IMR-90 (cell line): ENCODE data around the gene SNX25. TPM values are rescaled to one million over a fixed set of nuclear protein-coding genes. Genes with fewer than 3 reads are reported as not detected.

Experiments
- ATAC-seq: fragments of 200-7000 bp; cut with Tn5 transposase; 2 replicates; pipeline ENCODE4 v1.9.1; 2020; ENCODE audit warnings: low read depth, mild to moderate bottlenecking, moderate library complexity
- BruUV-seq: library from RNA; stranded (reverse); fragments of 400-500 nt; replicated peaks from 2 replicates; lab custom pipeline; 2021; lab: Mats Ljungman, UMichigan
- CTCF ChIA-PET: fragments of 300-600 bp; formaldehyde crosslinking; extraction: SDS; loops from one replicate; lab custom pipeline; 2021; ENCODE audit warnings: antibody characterized with exemption; lab: Yijun Ruan, JAX
- POLR2A ChIA-PET: fragments of 300-600 bp; sonication (Branson Sonifier 250); formaldehyde crosslinking; loops from one replicate; lab custom pipeline; 2022; ENCODE audit warnings: antibody characterized with exemption; ENCODE audit not compliant: unreplicated experiment; lab: Charles Lee
- DNase-seq: peaks from one replicate; pipeline ENCODE4 v3.0.0; 2013
- H2AFZ ChIP-seq: replicated peaks from 2 replicates; pipeline ENCODE3; 2013; ENCODE audit warnings: low read length, mild to moderate bottlenecking; ENCODE audit not compliant: poor library complexity
- H2AK5ac ChIP-seq: 2 replicates; pipeline ENCODE4 v1.6.1; 2013; ENCODE audit warnings: low read depth, low read length, inconsistent platforms
- H2AK9ac ChIP-seq: replicated peaks from 2 replicates; pipeline ENCODE3; 2013; ENCODE audit warnings: mild to moderate bottlenecking, low read depth, low read length, moderate library complexity; ENCODE audit not compliant: poor library complexity
- H2BK120ac ChIP-seq: 2 replicates; pipeline ENCODE4 v1.6.1; 2013; ENCODE audit warnings: low read depth, low read length, inconsistent platforms
- H2BK15ac ChIP-seq: 3 replicates; pipeline ENCODE4 v1.6.1; 2013; ENCODE audit warnings: low read depth, low read length, inconsistent platforms
- H2BK20ac ChIP-seq: 2 replicates; pipeline ENCODE4 v1.6.1; 2013; ENCODE audit warnings: low read depth, mild to moderate bottlenecking, inconsistent platforms, low read length, moderate library complexity
- H2BK5ac ChIP-seq: 2 replicates; pipeline ENCODE4 v1.6.1; 2013; ENCODE audit warnings: mild to moderate bottlenecking, low read depth, low read length, inconsistent platforms; ENCODE audit not compliant: poor library complexity, severe bottlenecking
- H3K14ac ChIP-seq: replicated peaks from 2 replicates; pipeline ENCODE4 v1.6.1; 2013; ENCODE audit warnings: low read depth, low read length, inconsistent platforms
- H3K18ac ChIP-seq: 2 replicates; pipeline ENCODE4 v1.6.1; 2013; ENCODE audit warnings: low read depth, low read length, control low read depth
- H3K23ac ChIP-seq: 2 replicates; pipeline ENCODE4 v1.6.1; 2013; ENCODE audit warnings: low read depth, low read length, inconsistent platforms
- H3K27ac ChIP-seq: 2 replicates; pipeline ENCODE4 v1.5.1; 2013; ENCODE audit warnings: mild to moderate bottlenecking, control low read depth, low read length; ENCODE audit not compliant: insufficient read depth
- H3K27me3 ChIP-seq: 2 replicates; pipeline ENCODE4 v1.6.1; 2013; ENCODE audit warnings: low read length; ENCODE audit not compliant: control insufficient read depth, insufficient read depth
- H3K36me3 ChIP-seq: 2 replicates; pipeline ENCODE4 v1.6.1; 2013; ENCODE audit warnings: low read length, mixed read lengths; ENCODE audit not compliant: control insufficient read depth, insufficient read depth
- H3K4ac ChIP-seq: 2 replicates; pipeline ENCODE4 v1.6.1; 2013; ENCODE audit warnings: low read depth, low read length, inconsistent platforms
- H3K4me1 ChIP-seq: 2 replicates; pipeline ENCODE4 v1.6.1; 2013; ENCODE audit warnings: low read length, mixed read lengths; ENCODE audit not compliant: control insufficient read depth, insufficient read depth
- H3K4me2 ChIP-seq: 2 replicates; pipeline ENCODE4 v1.6.1; 2013; ENCODE audit warnings: low read depth, mild to moderate bottlenecking, control low read depth, low read length, moderate library complexity
- H3K4me3 ChIP-seq: 2 replicates; pipeline ENCODE4 v1.5.1; 2013; ENCODE audit warnings: low read depth, mild to moderate bottlenecking, control low read depth, low read length, moderate library complexity; ENCODE audit not compliant: insufficient read depth
- H3K56ac ChIP-seq: 2 replicates; pipeline ENCODE4 v1.6.1; 2013; ENCODE audit warnings: low read length, inconsistent platforms; ENCODE audit not compliant: insufficient read depth; ENCODE audit errors: extremely low read depth
- H3K79me1 ChIP-seq, 2 experiments: 2 replicates each; pipeline ENCODE4 v1.6.1; 2013; ENCODE audit warnings: low read length in 2 of 2, inconsistent platforms in 1 of 2, low read depth in 1 of 2
- H3K9ac ChIP-seq: 2 replicates; pipeline ENCODE4 v1.6.1; 2013; ENCODE audit warnings: low read depth, low read length, control low read depth
- H3K9me1 ChIP-seq: 2 replicates; pipeline ENCODE4 v1.6.1; 2013; ENCODE audit warnings: low read length, inconsistent platforms; ENCODE audit not compliant: insufficient read depth
- H3K9me3 ChIP-seq: 2 replicates; pipeline ENCODE4 v1.6.1; 2013; ENCODE audit warnings: low read length; ENCODE audit not compliant: control insufficient read depth, insufficient read depth
- H4K20me1 ChIP-seq: 2 replicates; pipeline ENCODE4 v1.6.1; 2013; ENCODE audit warnings: low read length, inconsistent platforms; ENCODE audit not compliant: insufficient read depth
- H4K5ac ChIP-seq: 2 replicates; pipeline ENCODE4 v1.6.1; 2013; ENCODE audit warnings: mild to moderate bottlenecking, low read depth, low read length, control low read depth
- H4K8ac ChIP-seq, 2 experiments: 2 replicates each; pipeline ENCODE4 v1.6.1; 2013; ENCODE audit warnings: low read depth in 2 of 2, low read length in 2 of 2, control low read depth in 1 of 2, inconsistent platforms in 1 of 2
- H4K91ac ChIP-seq: 2 replicates; pipeline ENCODE4 v1.6.1; 2013; ENCODE audit warnings: low read depth, low read length, inconsistent platforms; ENCODE audit not compliant: insufficient read depth
- CEBPB ChIP-seq: IDR thresholded peaks from 2 replicates; pipeline ENCODE4 v1.6.1; 2012; ENCODE audit warnings: low read depth, low read length, improper control_type of control experiment
- RFX5 ChIP-seq: IDR thresholded peaks from 2 replicates; pipeline ENCODE4 v1.8.0; 2012; ENCODE audit warnings: low read depth, mild to moderate bottlenecking, low read length, moderate library complexity
- WGBS, 2 experiments: methylation state at CpG; one replicate each; pipeline versions ENCODE4 v1.1.5 to v1.1.7; 2013; ENCODE audit warnings: missing lambda C conversion rate in 2 of 2; ENCODE audit not compliant: insufficient read length in 1 of 2; ENCODE audit errors: extremely low coverage in 2 of 2; 5-methylcytosine and 5-hydroxymethylcytosine counted together
- dilution Hi-C: fragments of 300-500 bp; cut with HindIII; formaldehyde crosslinking; loops from one replicate; pipeline ENCODE4 v1.14.3; 2018; ENCODE audit warnings: low sequenced_read_pairs; ENCODE audit not compliant: unreplicated experiment
- in situ Hi-C: fragments of 300-500 bp; cut with MboI; formaldehyde crosslinking; loops from 3 replicates; pipeline ENCODE4 v1.14.3; 2019; ENCODE audit warnings: low sequenced_read_pairs, inconsistent platforms, mixed read lengths
- intact Hi-C: fragments of 100-400 bp; cut with micrococcal nuclease; formaldehyde crosslinking; loops from 2 replicates; pipeline ENCODE4 v1.10.0; 2022
- polyA plus RNA-seq, 3 experiments: library from polyadenylated mRNA; depleted of rRNA; stranded (reverse); fragments of >200 nt; gene quantifications; 2 replicates each; pipeline ENCODE4 v1.2.3, GENCODE V29; 2012; ENCODE audit warnings: low replicate concordance in 1 of 3
- total RNA-seq: library from RNA; depleted of rRNA; stranded (reverse); fragments of >200 nt; gene quantifications from 2 replicates; pipeline ENCODE4 v1.2.3, GENCODE V29; 2012

SNX25 gene
- total and polyA plus RNA-seq, 2 of the 4 experiments (the other 2 are of a cell fraction), result 11.4 to 28.3 TPM

DNA sequence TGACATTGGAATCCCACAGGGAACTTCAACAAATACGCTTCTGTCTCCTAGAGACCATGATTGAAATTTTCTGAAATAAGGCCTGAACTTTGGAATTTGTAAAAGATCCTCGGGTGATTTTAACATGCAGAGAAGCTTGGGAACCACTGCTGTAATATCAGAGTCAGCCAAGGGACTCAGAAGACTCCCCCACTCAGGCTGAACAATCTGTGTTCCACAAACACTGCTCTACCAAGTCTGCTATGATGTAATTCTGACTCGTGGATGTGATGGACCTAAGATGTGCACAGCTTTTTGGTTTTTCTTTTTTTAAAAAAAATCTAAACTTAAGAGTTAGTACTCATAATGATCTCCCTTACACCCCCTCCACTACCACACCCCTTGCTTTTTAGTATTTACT lies 160.3 kb downstream of the SNX25 start:
- no peak overlapping the region for H3K27ac ChIP-seq
- peaks cover 5% of the 10 kb centered on the region; the same call in 1 of the 2 replicates for H3K9me1 ChIP-seq
- H2AK9ac ChIP-seq, result no peak overlapping the region
- H3K4ac ChIP-seq, result no peak overlapping the region
- WGBS, 2 experiments, result no CpG with 5 or more reads among the region's 3 CpGs
- no peak overlapping the region for H3K4me2 ChIP-seq
- H2BK20ac ChIP-seq, result no peak overlapping the region
- no peak overlapping the region for H3K56ac ChIP-seq
- no peaks in the 10 kb centered on the region; a peak in 1 of 4 replicates for H3K79me1 ChIP-seq
- no peak overlapping the region for H4K5ac ChIP-seq
- CTCF ChIA-PET, result no interaction called here
- TF ChIP-seq CEBPB (0 out of 2 replicates have a peak, but pooled peaks have one; percentile 8), RFX5 (no peak)
- intact Hi-C loops (loop anchor here (10.0 kb wide), 1 partner anchor 155 kb away; no protein-coding TSS in a partner anchor), in situ Hi-C loops (no loop called here), dilution Hi-C loops (no loop called here)
- no TSS peak for BruUV-seq
- H4K91ac ChIP-seq, result no peak overlapping the region
- H3K9ac ChIP-seq, result no peak overlapping the region
- H3K18ac ChIP-seq, result no peak overlapping the region
- ATAC-seq, result peak; percentile 49; the same call in 1 of the 2 replicates
- no peak overlapping the region for H3K4me3 ChIP-seq
- H2BK5ac ChIP-seq, result no peak overlapping the region
- H2BK15ac ChIP-seq, result no peak overlapping the region
- H3K36me3 ChIP-seq, result peaks cover 4% of the 10 kb centered on the region; the same call in 1 of the 2 replicates
- H2AK5ac ChIP-seq, result no peak overlapping the region
- H3K14ac ChIP-seq, result no peak overlapping the region
- H3K4me1 ChIP-seq, result no peaks in the 10 kb centered on the region
- H2BK120ac ChIP-seq, result no peak overlapping the region
- H3K27me3 ChIP-seq, result no peaks in the 10 kb centered on the region
- H3K23ac ChIP-seq, result no peak overlapping the region
- H2AFZ ChIP-seq, result no peak overlapping the region
- no peaks in the 10 kb centered on the region for H3K9me3 ChIP-seq
- H4K20me1 ChIP-seq, result no peaks in the 10 kb centered on the region
- POLR2A ChIA-PET, result no interaction called here
- H4K8ac ChIP-seq, result no peak overlapping the region
- DNase-seq, result peak; percentile 56
